Astrocyte (in vitro differentiated cells and primary cell): ENCODE data around the gene SPPL3.

Experiments
- CTCF ChIP-seq: IDR thresholded peaks from 2 replicates; pipeline ENCODE4 v1.5.1; 2011; ENCODE audit warnings: low read depth, mild to moderate bottlenecking, inconsistent platforms, low read length, moderate library complexity; ENCODE audit not compliant: insufficient read depth
- EZH2 ChIP-seq: IDR thresholded peaks from 2 replicates; pipeline ENCODE4 v1.6.1; 2012; ENCODE audit warnings: mild to moderate bottlenecking, low read length, inconsistent platforms; ENCODE audit not compliant: insufficient read depth

- TF ChIP-seq CTCF (no peak), EZH2 (no peak)
These were observed 8.6 kb downstream of the SPPL3 start for GRCh38 chr12:120895532-120895931.
